Measurements from ENCODE around the gene ARID1B.

Gene ARID1B

GRCh38 chr6:157101166-157101565, 324.0 kb downstream of the ARID1B start:
- no peak for DNase-seq (ENCODE audit: extremely low spot score)
- no peak for TF ChIP-seq CTCF (IDR thresholded peaks at IDR 0.05; ENCODE audit: control extremely low read depth, extremely low read depth, low read depth, missing control alignments)
- CTCF ChIA-PET: interaction anchor here (0.9 kb wide), 1 partner anchor 21 kb away, joined by 3 read pairs; no protein-coding TSS in a partner anchor
- POLR2A ChIA-PET: no interaction called here

- CTCF ChIA-PET: no interaction called here
- no peak for TF ChIP-seq CTCF (IDR thresholded peaks at IDR 0.05; ENCODE audit: control extremely low read depth, extremely low read depth, low read depth, missing control alignments)
- POLR2A ChIA-PET: no interaction called here
- DNase-seq (ENCODE audit: extremely low spot score): no peak
These were observed 327.6 kb downstream of the ARID1B start for GRCh38 chr6:157104803-157105202.

DNA sequence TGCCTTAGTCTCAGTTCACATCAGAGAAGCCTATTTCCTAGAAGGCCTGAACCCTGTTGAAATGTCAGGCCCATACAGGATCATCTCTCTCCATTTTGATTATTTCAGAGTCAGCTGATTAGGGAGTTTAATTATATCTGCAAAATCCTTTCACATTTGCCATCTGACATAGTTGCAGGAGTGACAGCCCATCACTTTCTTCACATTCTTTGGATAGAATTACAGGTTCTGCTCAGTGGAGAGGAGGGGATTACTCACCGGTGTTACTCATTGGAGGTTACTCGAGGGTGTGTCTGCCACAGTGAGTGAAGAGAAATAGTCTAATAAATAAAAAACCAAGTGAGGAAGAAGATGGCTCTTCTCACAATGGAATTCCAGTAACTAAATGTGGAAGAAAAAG, 329.3 kb downstream of the ARID1B start:
- no peak for TF ChIP-seq CTCF (IDR thresholded peaks at IDR 0.05; ENCODE audit: control extremely low read depth, extremely low read depth, low read depth, missing control alignments)
- CTCF ChIA-PET: interaction anchor here (1.5 to 1.9 kb wide), 2 partner anchors 20 to 72 kb away, joined by 4 read pairs; no protein-coding TSS in a partner anchor
- DNase-seq (ENCODE audit: extremely low spot score): no peak
- POLR2A ChIA-PET: no interaction called here

DNA sequence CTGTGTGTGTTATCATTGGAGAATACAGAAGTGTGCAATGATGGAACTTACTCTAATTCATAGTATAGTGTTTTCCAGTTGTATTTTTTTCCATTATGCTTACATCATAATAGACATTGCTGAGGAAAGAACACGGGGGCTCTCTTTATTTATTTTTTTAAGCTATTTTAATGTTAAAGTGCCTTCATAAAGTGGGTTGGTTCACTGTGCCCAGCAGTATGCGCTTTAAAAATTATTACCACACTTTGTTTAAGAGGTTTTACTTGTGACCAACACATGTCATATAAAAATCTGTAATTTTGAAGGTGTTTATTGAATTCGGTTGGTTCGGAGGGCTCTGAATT, 330.4 kb downstream of the ARID1B start:
- ChIA-PET CTCF (interaction anchor here (1.9 kb wide), 1 partner anchor 21 kb away, joined by 4 read pairs; no protein-coding TSS in a partner anchor), POLR2A (no interaction called here)
- DNase-seq (ENCODE audit: extremely low spot score): no peak
- TF ChIP-seq CTCF (IDR thresholded peaks at IDR 0.05; ENCODE audit: control extremely low read depth, extremely low read depth, low read depth, missing control alignments): no peak

DNA sequence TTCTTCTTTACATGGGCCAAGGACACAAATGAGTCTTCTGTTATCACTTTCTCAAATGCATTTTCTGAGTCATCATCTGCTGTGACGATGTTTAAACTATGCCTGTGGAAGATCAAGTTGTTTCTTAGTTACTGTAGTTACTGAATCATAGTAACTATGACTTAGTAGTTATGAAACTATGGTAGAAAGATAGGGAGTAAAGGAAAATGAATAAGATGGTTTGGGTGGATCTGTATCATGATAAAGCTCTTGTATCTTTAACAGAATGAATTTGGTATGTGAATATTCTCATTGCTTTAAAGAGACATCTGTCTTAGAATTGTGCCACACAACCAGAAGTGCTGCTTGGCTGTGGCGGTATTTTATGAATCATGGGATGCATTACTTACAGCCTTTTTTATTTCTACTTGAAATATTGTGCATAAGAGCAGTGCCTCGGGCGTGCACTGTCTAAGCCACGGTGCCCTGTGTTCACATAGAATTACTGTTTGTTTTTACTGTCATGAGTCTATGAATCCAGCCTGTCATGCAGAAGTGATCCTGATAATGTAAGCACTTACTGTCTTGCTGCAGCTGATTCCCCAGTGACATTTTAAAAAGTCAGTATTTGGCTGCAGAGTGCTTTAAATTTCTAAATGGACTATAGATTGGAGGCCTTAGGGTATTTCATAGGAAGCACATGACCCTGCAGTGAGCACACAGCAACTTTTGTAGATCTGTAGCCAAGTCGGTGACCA, 330.9 kb downstream of the ARID1B start:
- no peak for DNase-seq (ENCODE audit: extremely low spot score)

GRCh38 chr6:157108923-157109322, 331.7 kb downstream of the ARID1B start:
- POLR2A ChIA-PET: interaction anchor here (0.6 kb wide), 1 partner anchor 47 kb away, joined by 3 read pairs; no protein-coding TSS in a partner anchor
- DNase-seq (ENCODE audit: extremely low spot score): no peak
- no peak for TF ChIP-seq CTCF (IDR thresholded peaks at IDR 0.05; ENCODE audit: control extremely low read depth, extremely low read depth, low read depth, missing control alignments)
- CTCF ChIA-PET: interaction anchor here (0.8 to 2.4 kb wide), 3 partner anchors 13 to 63 kb away, joined by 3 to 7 read pairs (median 3); no protein-coding TSS in a partner anchor

More for the DNA sequence above, 330.9 kb downstream of the ARID1B start:
- ChIA-PET POLR2A (interaction anchor here (0.6 kb wide), 1 partner anchor 46 kb away, joined by 3 read pairs; no protein-coding TSS in a partner anchor), CTCF (interaction anchor here (0.8 to 1.6 kb wide), 2 partner anchors 13 to 62 kb away, joined by 3 read pairs; no protein-coding TSS in a partner anchor)
- no peak for TF ChIP-seq CTCF (IDR thresholded peaks at IDR 0.05; ENCODE audit: control extremely low read depth, extremely low read depth, low read depth, missing control alignments)

All from GM10248 (cell line).